Activated naive CD4-positive, alpha-beta T cell treated with anti-CD3 and anti-CD28 coated beads for 36 hours (primary cell): ENCODE data around the gene YTHDF2. TPM values are rescaled to one million over a fixed set of nuclear protein-coding genes. Genes with fewer than 3 reads are reported as not detected.

Source experiments
- total RNA-seq, 2 experiments: library from RNA; stranded (reverse); gene quantifications; one replicate each; pipeline ENCODE4 v1.2.3, GENCODE V29; 2021

The YTHDF2 gene
- total RNA-seq, 2 experiments from 2014 or later: 64.9 to 66.1 TPM

Other genes starting within 250 kb of the YTHDF2 start
- gene RCC1, start 230.9 kb upstream of the YTHDF2 start, total RNA-seq: 100 to 1,000 TPM; 106 to 110 TPM
- 10 to 100 TPM; 36.7 to 39.4 TPM for gene TRNAU1AP, start 183.9 kb upstream of the YTHDF2 start, total RNA-seq
- not detected for gene RAB42, start 144.7 kb upstream of the YTHDF2 start, total RNA-seq
- 10 to 100 TPM; 22.5 to 23.5 TPM for gene TAF12, start 93.9 kb upstream of the YTHDF2 start, total RNA-seq
- gene RNU11, start 88.3 kb upstream of the YTHDF2 start, total RNA-seq: not detected
- gene GMEB1, start 68.2 kb upstream of the YTHDF2 start, total RNA-seq: 10 to 100 TPM; 15.8 to 16.3 TPM
- not detected for gene OPRD1, start 75.2 kb downstream of the YTHDF2 start, total RNA-seq
- 100 to 1,000 TPM in 1 of 2 experiments, 10 to 100 TPM in 1; 97.4 to 100 TPM for gene EPB41, start 177.6 kb downstream of the YTHDF2 start, total RNA-seq